H1 (cell line): ENCODE results near the gene GALNT1. TPM values are rescaled to one million over a fixed set of nuclear protein-coding genes. Genes with fewer than 3 reads are reported as not detected.

Experiments used
- CREB1 ChIP-seq: IDR thresholded peaks from 2 replicates; pipeline ENCODE4 v1.6.1; 2012; ENCODE audit warnings: inconsistent platforms
- polyA plus RNA-seq, 7 experiments: library from polyadenylated mRNA; depleted of rRNA in 3 of 7; stranded (reverse) in 5 of 7; unstranded in 2 of 7; fragments of >200 nt in 5 of 7; fragments of 200-250 nt in 2 of 7; gene quantifications; 1 replicate in 5 of 7; 2 replicates in 1 of 7; 4 replicates in 1 of 7; pipeline versions ENCODE4 v1.2.1 to v1.2.3, GENCODE V29; 2011 to 2013; ENCODE audit warnings: missing spikeins in 2 of 7, mixed read lengths in 2 of 7
- total RNA-seq: library from RNA; stranded (reverse); fragmentation: NEBNext Ultra II Directional; extraction: Animal tissue kit (Norgen Biotek cat#: 25700); gene quantifications from 2 replicates; pipeline ENCODE4 v1.2.1, GENCODE V29; 2021
- TF ChIP-seq, protein P1 (sequence below): fragments of 300-600 bp; sonication (generic); IDR thresholded peaks from 2 replicates; pipeline ENCODE4 v1.7.1; 2012; ENCODE audit warnings: low read length, moderate library complexity, mild to moderate bottlenecking, inconsistent platforms; ENCODE audit not compliant: insufficient replicate concordance
- TF ChIP-seq, protein P2 (sequence below): IDR thresholded peaks from 2 replicates; pipeline ENCODE4 v1.6.1; 2011; ENCODE audit warnings: low read depth, mild to moderate bottlenecking, low read length; ENCODE audit not compliant: insufficient read depth
- TF ChIP-seq, protein P3 (sequence below): IDR thresholded peaks from 2 replicates; pipeline ENCODE4 v1.6.1; 2012; ENCODE audit warnings: inconsistent platforms

Gene GALNT1
- total and polyA plus RNA-seq, 2 of the 8 experiments (the other 6 are each of a cell fraction or from before 2014, with no cell fraction given), result 22.4 to 101 TPM

GRCh38 chr18:35672897-35673296 is 91.4 kb downstream of the GALNT1 start (continued):
- TF ChIP-seq, protein P1, sequence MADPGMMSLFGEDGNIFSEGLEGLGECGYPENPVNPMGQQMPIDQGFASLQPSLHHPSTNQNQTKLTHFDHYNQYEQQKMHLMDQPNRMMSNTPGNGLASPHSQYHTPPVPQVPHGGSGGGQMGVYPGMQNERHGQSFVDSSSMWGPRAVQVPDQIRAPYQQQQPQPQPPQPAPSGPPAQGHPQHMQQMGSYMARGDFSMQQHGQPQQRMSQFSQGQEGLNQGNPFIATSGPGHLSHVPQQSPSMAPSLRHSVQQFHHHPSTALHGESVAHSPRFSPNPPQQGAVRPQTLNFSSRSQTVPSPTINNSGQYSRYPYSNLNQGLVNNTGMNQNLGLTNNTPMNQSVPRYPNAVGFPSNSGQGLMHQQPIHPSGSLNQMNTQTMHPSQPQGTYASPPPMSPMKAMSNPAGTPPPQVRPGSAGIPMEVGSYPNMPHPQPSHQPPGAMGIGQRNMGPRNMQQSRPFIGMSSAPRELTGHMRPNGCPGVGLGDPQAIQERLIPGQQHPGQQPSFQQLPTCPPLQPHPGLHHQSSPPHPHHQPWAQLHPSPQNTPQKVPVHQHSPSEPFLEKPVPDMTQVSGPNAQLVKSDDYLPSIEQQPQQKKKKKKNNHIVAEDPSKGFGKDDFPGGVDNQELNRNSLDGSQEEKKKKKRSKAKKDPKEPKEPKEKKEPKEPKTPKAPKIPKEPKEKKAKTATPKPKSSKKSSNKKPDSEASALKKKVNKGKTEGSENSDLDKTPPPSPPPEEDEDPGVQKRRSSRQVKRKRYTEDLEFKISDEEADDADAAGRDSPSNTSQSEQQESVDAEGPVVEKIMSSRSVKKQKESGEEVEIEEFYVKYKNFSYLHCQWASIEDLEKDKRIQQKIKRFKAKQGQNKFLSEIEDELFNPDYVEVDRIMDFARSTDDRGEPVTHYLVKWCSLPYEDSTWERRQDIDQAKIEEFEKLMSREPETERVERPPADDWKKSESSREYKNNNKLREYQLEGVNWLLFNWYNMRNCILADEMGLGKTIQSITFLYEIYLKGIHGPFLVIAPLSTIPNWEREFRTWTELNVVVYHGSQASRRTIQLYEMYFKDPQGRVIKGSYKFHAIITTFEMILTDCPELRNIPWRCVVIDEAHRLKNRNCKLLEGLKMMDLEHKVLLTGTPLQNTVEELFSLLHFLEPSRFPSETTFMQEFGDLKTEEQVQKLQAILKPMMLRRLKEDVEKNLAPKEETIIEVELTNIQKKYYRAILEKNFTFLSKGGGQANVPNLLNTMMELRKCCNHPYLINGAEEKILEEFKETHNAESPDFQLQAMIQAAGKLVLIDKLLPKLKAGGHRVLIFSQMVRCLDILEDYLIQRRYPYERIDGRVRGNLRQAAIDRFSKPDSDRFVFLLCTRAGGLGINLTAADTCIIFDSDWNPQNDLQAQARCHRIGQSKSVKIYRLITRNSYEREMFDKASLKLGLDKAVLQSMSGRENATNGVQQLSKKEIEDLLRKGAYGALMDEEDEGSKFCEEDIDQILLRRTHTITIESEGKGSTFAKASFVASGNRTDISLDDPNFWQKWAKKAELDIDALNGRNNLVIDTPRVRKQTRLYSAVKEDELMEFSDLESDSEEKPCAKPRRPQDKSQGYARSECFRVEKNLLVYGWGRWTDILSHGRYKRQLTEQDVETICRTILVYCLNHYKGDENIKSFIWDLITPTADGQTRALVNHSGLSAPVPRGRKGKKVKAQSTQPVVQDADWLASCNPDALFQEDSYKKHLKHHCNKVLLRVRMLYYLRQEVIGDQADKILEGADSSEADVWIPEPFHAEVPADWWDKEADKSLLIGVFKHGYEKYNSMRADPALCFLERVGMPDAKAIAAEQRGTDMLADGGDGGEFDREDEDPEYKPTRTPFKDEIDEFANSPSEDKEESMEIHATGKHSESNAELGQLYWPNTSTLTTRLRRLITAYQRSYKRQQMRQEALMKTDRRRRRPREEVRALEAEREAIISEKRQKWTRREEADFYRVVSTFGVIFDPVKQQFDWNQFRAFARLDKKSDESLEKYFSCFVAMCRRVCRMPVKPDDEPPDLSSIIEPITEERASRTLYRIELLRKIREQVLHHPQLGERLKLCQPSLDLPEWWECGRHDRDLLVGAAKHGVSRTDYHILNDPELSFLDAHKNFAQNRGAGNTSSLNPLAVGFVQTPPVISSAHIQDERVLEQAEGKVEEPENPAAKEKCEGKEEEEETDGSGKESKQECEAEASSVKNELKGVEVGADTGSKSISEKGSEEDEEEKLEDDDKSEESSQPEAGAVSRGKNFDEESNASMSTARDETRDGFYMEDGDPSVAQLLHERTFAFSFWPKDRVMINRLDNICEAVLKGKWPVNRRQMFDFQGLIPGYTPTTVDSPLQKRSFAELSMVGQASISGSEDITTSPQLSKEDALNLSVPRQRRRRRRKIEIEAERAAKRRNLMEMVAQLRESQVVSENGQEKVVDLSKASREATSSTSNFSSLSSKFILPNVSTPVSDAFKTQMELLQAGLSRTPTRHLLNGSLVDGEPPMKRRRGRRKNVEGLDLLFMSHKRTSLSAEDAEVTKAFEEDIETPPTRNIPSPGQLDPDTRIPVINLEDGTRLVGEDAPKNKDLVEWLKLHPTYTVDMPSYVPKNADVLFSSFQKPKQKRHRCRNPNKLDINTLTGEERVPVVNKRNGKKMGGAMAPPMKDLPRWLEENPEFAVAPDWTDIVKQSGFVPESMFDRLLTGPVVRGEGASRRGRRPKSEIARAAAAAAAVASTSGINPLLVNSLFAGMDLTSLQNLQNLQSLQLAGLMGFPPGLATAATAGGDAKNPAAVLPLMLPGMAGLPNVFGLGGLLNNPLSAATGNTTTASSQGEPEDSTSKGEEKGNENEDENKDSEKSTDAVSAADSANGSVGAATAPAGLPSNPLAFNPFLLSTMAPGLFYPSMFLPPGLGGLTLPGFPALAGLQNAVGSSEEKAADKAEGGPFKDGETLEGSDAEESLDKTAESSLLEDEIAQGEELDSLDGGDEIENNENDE, result no peak
- TF ChIP-seq, protein P2, sequence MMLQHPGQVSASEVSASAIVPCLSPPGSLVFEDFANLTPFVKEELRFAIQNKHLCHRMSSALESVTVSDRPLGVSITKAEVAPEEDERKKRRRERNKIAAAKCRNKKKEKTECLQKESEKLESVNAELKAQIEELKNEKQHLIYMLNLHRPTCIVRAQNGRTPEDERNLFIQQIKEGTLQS, result no peak
- TF ChIP-seq, protein P3, sequence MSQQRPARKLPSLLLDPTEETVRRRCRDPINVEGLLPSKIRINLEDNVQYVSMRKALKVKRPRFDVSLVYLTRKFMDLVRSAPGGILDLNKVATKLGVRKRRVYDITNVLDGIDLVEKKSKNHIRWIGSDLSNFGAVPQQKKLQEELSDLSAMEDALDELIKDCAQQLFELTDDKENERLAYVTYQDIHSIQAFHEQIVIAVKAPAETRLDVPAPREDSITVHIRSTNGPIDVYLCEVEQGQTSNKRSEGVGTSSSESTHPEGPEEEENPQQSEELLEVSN, result no peak
- no peak for TF ChIP-seq CREB1
